Caco-2 (cell line): ENCODE measurements around the gene DNLZ. TPM values are rescaled to one million over a fixed set of nuclear protein-coding genes. Genes with fewer than 3 reads are reported as not detected.

Source experiments
- BruUV-seq: library from RNA; stranded (reverse); fragments of 400-500 nt; replicated peaks from 2 replicates; lab custom pipeline; 2021; lab: Mats Ljungman, UMichigan
- CTCF ChIA-PET: fragments of 300-600 bp; sonication (Branson Sonifier 250); formaldehyde crosslinking; loops from one replicate; lab custom pipeline; 2022; ENCODE audit warnings: antibody characterized with exemption; lab: Charles Lee
- POLR2A ChIA-PET: fragments of 300-600 bp; sonication (Branson Sonifier 250); formaldehyde crosslinking; loops from one replicate; lab custom pipeline; 2022; ENCODE audit warnings: antibody characterized with exemption; lab: Charles Lee
- DNase-seq, 2 experiments: peaks; one replicate each; pipeline versions ENCODE4 v3.0.0 to v3.0.0-alpha.2; 2020 to 2022
- H3K27me3 ChIP-seq: replicated peaks from 2 replicates; pipeline ENCODE4 v1.6.0; 2011; ENCODE audit warnings: low read length; ENCODE audit not compliant: control insufficient read depth, insufficient read depth
- H3K36me3 ChIP-seq: 2 replicates; pipeline ENCODE4 v1.5.1; 2011; ENCODE audit warnings: low read length; ENCODE audit not compliant: control insufficient read depth, insufficient read depth
- H3K4me1 ChIP-seq: fragments of 250-450 bp; sonication (Bioruptor Pico); 2 replicates; pipeline ENCODE4 v1.5.1; 2020; ENCODE audit warnings: mild to moderate bottlenecking
- H3K4me3 ChIP-seq: 2 replicates; pipeline ENCODE4 v1.5.1; 2011; ENCODE audit warnings: low read depth, mild to moderate bottlenecking, control low read depth, low read length
- H3K9me3 ChIP-seq: fragments of 250-450 bp; sonication (Bioruptor Pico); 2 replicates; pipeline ENCODE4 v1.5.1; 2020; ENCODE audit warnings: mild to moderate bottlenecking, moderate library complexity
- H3K27ac Mint-ChIP-seq: one replicate; pipeline ENCODE4 v1.8.0; 2022; ENCODE audit warnings: mixed read lengths; ENCODE audit not compliant: unreplicated experiment
- H3K27me3 Mint-ChIP-seq: one replicate; pipeline ENCODE4 v1.8.0; 2022; ENCODE audit warnings: mixed read lengths; ENCODE audit not compliant: insufficient read depth, unreplicated experiment
- H3K36me3 Mint-ChIP-seq: one replicate; pipeline ENCODE4 v1.8.0; 2022; ENCODE audit warnings: mild to moderate bottlenecking, mixed read lengths; ENCODE audit not compliant: insufficient read depth, unreplicated experiment
- H3K4me1 Mint-ChIP-seq: one replicate; pipeline ENCODE4 v1.8.0; 2022; ENCODE audit warnings: low read depth, mixed read lengths; ENCODE audit not compliant: unreplicated experiment
- H3K4me3 Mint-ChIP-seq: one replicate; pipeline ENCODE4 v1.8.0; 2022; ENCODE audit warnings: mild to moderate bottlenecking, moderate library complexity, mixed read lengths; ENCODE audit not compliant: unreplicated experiment
- H3K9me3 Mint-ChIP-seq: one replicate; pipeline ENCODE4 v1.8.0; 2022; ENCODE audit warnings: mixed read lengths; ENCODE audit not compliant: unreplicated experiment
- intact Hi-C: fragments of 100-400 bp; cut with micrococcal nuclease; formaldehyde crosslinking; loops from one replicate; pipeline ENCODE4 v1.10.0; 2022; ENCODE audit not compliant: unreplicated experiment
- total RNA-seq: library from RNA; stranded (reverse); gene quantifications from 2 replicates; pipeline ENCODE4 v1.2.3, GENCODE V29; 2022
- TF ChIP-seq, protein P1 (sequence below), 2 experiments: fragments of 200-600 bp in 1 of 2; IDR thresholded peaks; 1 replicate in 1 of 2; 2 replicates in 1 of 2; pipeline versions ENCODE4 v1.5.1 to v1.8.0; 2011 to 2022; ENCODE audit warnings: antibody characterized with exemption in 1 of 2, control low read depth in 1 of 2, inconsistent platforms in 1 of 2, low read depth in 1 of 2, low read length in 1 of 2, mild to moderate bottlenecking in 1 of 2, moderate library complexity in 1 of 2; ENCODE audit not compliant: insufficient read depth in 1 of 2, severe bottlenecking in 1 of 2, unreplicated experiment in 1 of 2

The DNLZ gene
- total RNA-seq, 1 experiment from 2014 or later: 29.1 TPM

DNA sequence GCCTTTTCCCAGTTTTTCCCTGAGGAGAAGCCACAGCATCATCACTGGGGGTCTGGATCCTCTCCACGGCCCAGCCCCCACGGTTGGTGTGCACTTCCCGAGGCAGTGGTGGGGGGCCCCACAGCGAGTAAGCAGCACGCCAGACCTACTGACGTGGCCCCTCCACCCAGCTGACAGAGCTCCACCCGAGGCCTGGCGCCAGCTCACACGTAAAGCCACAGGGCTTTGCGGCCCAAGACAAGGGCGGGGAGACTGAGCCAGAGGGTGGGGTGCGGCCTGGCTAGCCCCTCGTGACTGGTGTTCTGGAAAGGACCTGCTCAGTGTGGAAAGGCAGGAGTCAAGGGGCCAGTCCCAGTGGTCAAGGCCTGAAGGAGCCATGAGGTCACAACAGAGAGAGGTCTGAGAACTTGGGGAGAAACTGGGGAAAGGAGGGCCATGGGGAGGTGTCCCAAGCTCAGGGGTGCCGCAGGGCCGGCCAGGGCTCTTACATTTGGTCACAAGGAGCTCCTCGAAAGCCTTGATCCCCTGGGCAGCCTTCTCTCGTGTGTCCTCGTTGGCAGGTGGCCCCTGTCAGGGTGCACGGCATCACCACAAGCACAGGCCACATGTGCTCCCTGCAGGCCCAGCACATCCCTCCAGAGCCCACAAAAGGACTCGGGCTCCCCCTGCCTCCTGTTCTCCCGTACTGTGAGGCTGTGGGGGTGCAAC lies 30.9 kb upstream of the DNLZ start:
- Mint-ChIP-seq H3K4me3 (no peak overlapping the region), H3K4me1 (peaks cover 12% of the 10 kb centered on the region), H3K27me3 (no peaks in the 10 kb centered on the region), H3K27ac (no peak overlapping the region), H3K36me3 (peaks cover 74% of the 10 kb centered on the region), H3K9me3 (no peaks in the 10 kb centered on the region)
- TF ChIP-seq, protein P1, sequence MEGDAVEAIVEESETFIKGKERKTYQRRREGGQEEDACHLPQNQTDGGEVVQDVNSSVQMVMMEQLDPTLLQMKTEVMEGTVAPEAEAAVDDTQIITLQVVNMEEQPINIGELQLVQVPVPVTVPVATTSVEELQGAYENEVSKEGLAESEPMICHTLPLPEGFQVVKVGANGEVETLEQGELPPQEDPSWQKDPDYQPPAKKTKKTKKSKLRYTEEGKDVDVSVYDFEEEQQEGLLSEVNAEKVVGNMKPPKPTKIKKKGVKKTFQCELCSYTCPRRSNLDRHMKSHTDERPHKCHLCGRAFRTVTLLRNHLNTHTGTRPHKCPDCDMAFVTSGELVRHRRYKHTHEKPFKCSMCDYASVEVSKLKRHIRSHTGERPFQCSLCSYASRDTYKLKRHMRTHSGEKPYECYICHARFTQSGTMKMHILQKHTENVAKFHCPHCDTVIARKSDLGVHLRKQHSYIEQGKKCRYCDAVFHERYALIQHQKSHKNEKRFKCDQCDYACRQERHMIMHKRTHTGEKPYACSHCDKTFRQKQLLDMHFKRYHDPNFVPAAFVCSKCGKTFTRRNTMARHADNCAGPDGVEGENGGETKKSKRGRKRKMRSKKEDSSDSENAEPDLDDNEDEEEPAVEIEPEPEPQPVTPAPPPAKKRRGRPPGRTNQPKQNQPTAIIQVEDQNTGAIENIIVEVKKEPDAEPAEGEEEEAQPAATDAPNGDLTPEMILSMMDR (IDR thresholded peaks at IDR 0.05; ENCODE audit: insufficient read depth in 1 of 2, low read depth in 1 of 2, low read length in 1 of 2, severe bottlenecking in 1 of 2, unreplicated experiment in 1 of 2): no peak
- Histone ChIP-seq H3K27me3 (no peaks in the 10 kb centered on the region), H3K4me3 (no peak overlapping the region), H3K9me3 (no peaks in the 10 kb centered on the region), H3K4me1 (no peaks in the 10 kb centered on the region), H3K36me3 (peaks cover 1% of the 10 kb centered on the region)
- BruUV-seq: no TSS peak
- CTCF ChIA-PET: no interaction called here
- DNase-seq: no peak
- intact Hi-C loops: loop anchor here (5.0 kb wide), 1 partner anchor 32 kb away; the partner anchor contains the start of gene DNLZ
- POLR2A ChIA-PET: no interaction called here

DNA sequence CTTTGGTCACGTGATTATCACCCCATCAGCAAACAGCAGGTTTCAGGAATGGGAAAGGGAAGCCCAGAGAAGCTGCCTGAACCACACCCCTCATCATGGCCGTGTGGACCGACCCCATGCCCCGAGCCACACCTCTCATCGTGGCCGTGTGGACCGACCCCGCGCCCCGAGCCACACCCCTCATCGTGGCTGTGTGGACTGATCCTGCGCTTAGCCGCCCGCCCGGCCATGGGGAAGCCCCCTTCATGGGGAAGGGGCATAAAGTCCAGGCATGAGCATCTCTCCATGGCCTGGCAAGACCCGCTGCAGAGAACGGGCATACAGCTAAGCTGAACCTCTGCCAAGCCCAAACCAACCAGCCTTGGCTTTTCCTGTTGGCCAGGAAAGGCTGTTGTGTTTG lies 30.0 kb upstream of the DNLZ start:
- Mint-ChIP-seq H3K36me3 (peaks cover 75% of the 10 kb centered on the region), H3K27ac (no peak overlapping the region), H3K4me1 (peaks cover 3% of the 10 kb centered on the region), H3K9me3 (no peaks in the 10 kb centered on the region), H3K27me3 (no peaks in the 10 kb centered on the region), H3K4me3 (no peak overlapping the region)
- TF ChIP-seq, protein P1 (IDR thresholded peaks at IDR 0.05; ENCODE audit: insufficient read depth in 1 of 2, low read depth in 1 of 2, low read length in 1 of 2, severe bottlenecking in 1 of 2, unreplicated experiment in 1 of 2): no peak
- H3K9me3 ChIP-seq: no peaks in the 10 kb centered on the region
- intact Hi-C loops: no loop called here
- H3K4me3 ChIP-seq: no peak overlapping the region
- H3K36me3 ChIP-seq: peaks cover 1% of the 10 kb centered on the region
- no peaks in the 10 kb centered on the region for H3K4me1 ChIP-seq
- ChIA-PET CTCF (interaction anchor here (0.5 to 1.6 kb wide), 2 partner anchors 31 to 236 kb away, joined by 3 read pairs; no protein-coding TSS in a partner anchor), POLR2A (no interaction called here)
- DNase-seq: no peak
- no peaks in the 10 kb centered on the region for H3K27me3 ChIP-seq
- BruUV-seq: no TSS peak

DNA sequence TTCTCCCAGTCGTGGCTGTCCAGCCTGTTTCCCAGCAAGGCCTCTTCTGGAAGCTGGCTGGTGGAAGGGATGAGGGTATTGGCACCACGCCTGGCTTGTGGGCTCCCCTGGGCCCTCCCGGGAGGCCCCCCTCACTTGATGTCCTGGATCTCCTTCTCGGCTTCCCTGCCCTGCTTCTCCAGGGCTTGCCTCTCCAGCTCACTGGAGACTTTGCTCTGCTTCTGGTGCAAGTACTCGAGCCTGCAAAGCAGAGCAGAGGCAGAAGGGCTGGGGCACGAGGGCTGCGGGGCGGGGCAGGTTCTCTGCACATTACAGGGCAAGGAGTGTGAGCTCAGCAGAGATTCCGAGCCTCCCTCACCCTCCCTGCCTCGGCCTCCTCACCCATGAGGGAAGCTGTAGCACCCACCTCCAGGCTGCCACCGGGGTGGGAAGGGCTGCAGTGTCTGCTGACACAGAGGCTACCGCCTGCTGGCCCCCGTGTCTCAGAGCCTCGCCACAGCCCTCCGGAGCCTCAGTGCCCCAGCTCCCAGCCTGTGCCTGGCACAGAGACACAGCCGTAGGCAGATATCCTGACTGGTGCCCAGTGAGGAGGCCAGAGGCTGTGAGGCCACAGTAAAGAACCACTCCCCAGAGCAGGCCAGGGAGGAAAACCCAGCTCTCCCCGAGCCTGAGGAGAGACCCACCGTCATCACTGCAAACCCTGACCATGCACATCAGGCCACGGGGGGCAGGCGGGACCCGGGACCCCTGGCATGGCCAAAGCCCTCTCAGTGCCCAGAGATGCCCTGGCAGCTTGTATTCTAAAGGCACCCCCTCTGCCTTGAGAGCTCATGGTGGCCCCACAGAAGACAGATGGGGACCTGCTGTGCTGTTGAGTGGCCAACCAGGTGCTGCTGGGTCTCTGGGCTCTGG lies 29.2 kb upstream of the DNLZ start:
- H3K27ac Mint-ChIP-seq: no peak overlapping the region
- no peaks in the 10 kb centered on the region for H3K9me3 Mint-ChIP-seq
- Histone ChIP-seq H3K4me3 (no peak overlapping the region), H3K9me3 (no peaks in the 10 kb centered on the region), H3K36me3 (peaks cover 1% of the 10 kb centered on the region), H3K4me1 (no peaks in the 10 kb centered on the region), H3K27me3 (no peaks in the 10 kb centered on the region)
- TF ChIP-seq, protein P1 (IDR thresholded peaks at IDR 0.05; ENCODE audit: insufficient read depth in 1 of 2, low read depth in 1 of 2, low read length in 1 of 2, severe bottlenecking in 1 of 2, unreplicated experiment in 1 of 2): no peak
- no peaks in the 10 kb centered on the region for H3K4me1 Mint-ChIP-seq
- H3K36me3 Mint-ChIP-seq: peaks cover 76% of the 10 kb centered on the region
- H3K4me3 Mint-ChIP-seq: no peak overlapping the region
- intact Hi-C loops: no loop called here
- BruUV-seq: no TSS peak
- no peak for DNase-seq
- H3K27me3 Mint-ChIP-seq: no peaks in the 10 kb centered on the region
- POLR2A ChIA-PET: interaction anchor here (0.5 kb wide), 1 partner anchor 36 kb away, joined by 3 read pairs; no protein-coding TSS in a partner anchor
- CTCF ChIA-PET: interaction anchor here (0.5 to 1.6 kb wide), 2 partner anchors 30 to 237 kb away, joined by 3 read pairs; no protein-coding TSS in a partner anchor
